CD4-positive, CD25-positive, alpha-beta regulatory T cell (primary cell): ENCODE measurements around the gene PPP1R12B. TPM values are rescaled to one million over a fixed set of nuclear protein-coding genes. Genes with fewer than 3 reads are reported as not detected.

ENCODE experiments used
- ATAC-seq, 2 donors: fragments of 150-1000 bp; cut with Tn5 transposase; one replicate each; pipeline ENCODE4 v1.10.0; 2021; ENCODE audit warnings: low read depth in 2 of 2, moderate number of reproducible peaks in 2 of 2, moderate library complexity in 1 of 2
- DNase-seq, 3 donors: peaks; one replicate each; pipeline versions ENCODE4 v3.0.0 to v3.0.0-alpha.2; 2012 to 2022; ENCODE audit warnings: mixed read lengths in 1 of 3
- H3K27ac ChIP-seq: one replicate; pipeline ENCODE4 v1.7.0; 2013; ENCODE audit warnings: mild to moderate bottlenecking, low read length; ENCODE audit not compliant: insufficient read depth, poor library complexity, severe bottlenecking
- H3K27me3 ChIP-seq: one replicate; pipeline ENCODE4 v1.7.0; 2013; ENCODE audit warnings: low read length; ENCODE audit not compliant: control insufficient read depth, insufficient read depth
- H3K36me3 ChIP-seq: one replicate; pipeline ENCODE4 v1.7.0; 2013; ENCODE audit warnings: mild to moderate bottlenecking, low read length, moderate library complexity; ENCODE audit not compliant: control insufficient read depth, insufficient read depth
- H3K4me1 ChIP-seq: 2 replicates; pipeline ENCODE4 v1.7.0; 2013; ENCODE audit warnings: mild to moderate bottlenecking, low read length; ENCODE audit not compliant: insufficient read depth, control insufficient read depth, poor library complexity, severe bottlenecking
- H3K4me3 ChIP-seq: one replicate; pipeline ENCODE4 v1.7.0; 2013; ENCODE audit warnings: low read depth, mild to moderate bottlenecking, low read length, moderate library complexity
- H3K9me3 ChIP-seq, 2 experiments: 1 replicate in 1 of 2; 2 replicates in 1 of 2; pipeline ENCODE4 v1.7.0; 2013; ENCODE audit warnings: low read length in 2 of 2, mild to moderate bottlenecking in 1 of 2, moderate library complexity in 1 of 2; ENCODE audit not compliant: control insufficient read depth in 2 of 2
- H3K27ac Mint-ChIP-seq, 3 donors: one replicate each; pipeline ENCODE4 v1.8.0; 2020 to 2022; ENCODE audit warnings: mild to moderate bottlenecking in 3 of 3, mixed read lengths in 3 of 3, moderate library complexity in 2 of 3
- H3K27me3 Mint-ChIP-seq: one replicate; pipeline ENCODE4 v1.8.0; 2022; ENCODE audit warnings: mild to moderate bottlenecking, mixed read lengths
- H3K36me3 Mint-ChIP-seq: one replicate; pipeline ENCODE4 v1.8.0; 2020; ENCODE audit warnings: mixed read lengths
- H3K4me1 Mint-ChIP-seq, 4 donors: one replicate each; pipeline ENCODE4 v1.8.0; 2020 to 2022; ENCODE audit warnings: mixed read lengths in 4 of 4, mild to moderate bottlenecking in 1 of 4
- H3K4me3 Mint-ChIP-seq, 4 donors: one replicate each; pipeline ENCODE4 v1.8.0; 2020 to 2022; ENCODE audit warnings: mild to moderate bottlenecking in 4 of 4, mixed read lengths in 4 of 4, moderate library complexity in 3 of 4
- H3K9me3 Mint-ChIP-seq, 7 donors: one replicate each; pipeline ENCODE4 v1.8.0; 2020 to 2022; ENCODE audit warnings: mixed read lengths in 7 of 7, mild to moderate bottlenecking in 3 of 7, moderate library complexity in 2 of 7
- polyA plus RNA-seq, 4 donors: library from polyadenylated mRNA; unstranded; fragments of 300-500 nt; fragmentation: Illumina TruSeq; gene quantifications; one replicate each; pipeline ENCODE4 v1.2.3, GENCODE V29; 2021
- total RNA-seq: library from RNA; stranded (reverse); gene quantifications from one replicate; pipeline ENCODE4 v1.2.3, GENCODE V29; 2022

The PPP1R12B gene
- total and polyA plus RNA-seq, 5 donors from 2014 or later, result 3.8 to 32.5 (median 4.2) TPM

- peaks cover 20 to 34% (median 28%) of the 10 kb centered on the region in 4 donors for H3K4me1 Mint-ChIP-seq
- H3K4me3 Mint-ChIP-seq, result no peak overlapping the region
- no peaks in the 10 kb centered on the region for H3K27me3 Mint-ChIP-seq
- Histone ChIP-seq H3K27me3 (no peaks in the 10 kb centered on the region), H3K4me3 (no peak overlapping the region), H3K9me3 (no peaks in the 10 kb centered on the region), H3K36me3 (peaks cover 3% of the 10 kb centered on the region), H3K27ac (no peak overlapping the region), H3K4me1 (peaks cover 24% of the 10 kb centered on the region)
- no peak overlapping the region for H3K27ac Mint-ChIP-seq
- ATAC-seq (no peak), DNase-seq (no peak)
- H3K9me3 Mint-ChIP-seq, result no peaks in the 10 kb centered on the region
- H3K36me3 Mint-ChIP-seq, result peaks cover 24% of the 10 kb centered on the region
These were observed 214.1 kb downstream of the PPP1R12B start for GRCh38 chr1:202562444-202563060.

GRCh38 chr1:202563818-202564217 is 215.3 kb downstream of the PPP1R12B start:
- Mint-ChIP-seq H3K4me1 (peaks cover 20 to 44% (median 30%) of the 10 kb centered on the region in 4 donors), H3K9me3 (no peaks in the 10 kb centered on the region), H3K27ac (peak overlapping the region in 2 of 3 donors; percentile 7 to 15), H3K4me3 (no peak overlapping the region), H3K36me3 (peaks cover 37% of the 10 kb centered on the region), H3K27me3 (no peaks in the 10 kb centered on the region)
- no peaks in the 10 kb centered on the region for H3K9me3 ChIP-seq
- no peak overlapping the region for H3K4me3 ChIP-seq
- H3K36me3 ChIP-seq, result peaks cover 5% of the 10 kb centered on the region
- no peaks in the 10 kb centered on the region for H3K27me3 ChIP-seq
- H3K4me1 ChIP-seq, result peaks cover 24% of the 10 kb centered on the region
- DNase-seq (no peak), ATAC-seq (no peak)
- no peak overlapping the region for H3K27ac ChIP-seq

- no peak for ATAC-seq
- H3K36me3 Mint-ChIP-seq, result peaks cover 41% of the 10 kb centered on the region
- no peaks in the 10 kb centered on the region for H3K27me3 Mint-ChIP-seq
These were observed 216.5 kb downstream of the PPP1R12B start for GRCh38 chr1:202564958-202565495.

GRCh38 chr1:202565890-202566602 is 217.5 kb downstream of the PPP1R12B start:
- H3K27ac Mint-ChIP-seq, result peak overlapping the region in 2 of 3 donors; percentile 32 to 75
- ATAC-seq (peak; percentile 73), DNase-seq (peak in 2 of 3 donors; percentile 7 to 75)
- Histone ChIP-seq H3K27me3 (no peaks in the 10 kb centered on the region), H3K9me3 (no peaks in the 10 kb centered on the region), H3K4me3 (peak overlapping the region; percentile 3), H3K27ac (no peak overlapping the region), H3K4me1 (peaks cover 24% of the 10 kb centered on the region), H3K36me3 (peaks cover 11% of the 10 kb centered on the region)
- H3K27me3 Mint-ChIP-seq, result no peaks in the 10 kb centered on the region
- H3K36me3 Mint-ChIP-seq, result peaks cover 41% of the 10 kb centered on the region
- peaks cover 20 to 44% (median 30%) of the 10 kb centered on the region in 4 donors for H3K4me1 Mint-ChIP-seq
- peak overlapping the region in 2 of 4 donors; percentile 6 to 76 for H3K4me3 Mint-ChIP-seq
- no peaks in the 10 kb centered on the region for H3K9me3 Mint-ChIP-seq

More at GRCh38 chr1:202564958-202565495, 216.5 kb downstream of the PPP1R12B start:
- no peaks in the 10 kb centered on the region for H3K9me3 Mint-ChIP-seq
- Histone ChIP-seq H3K4me3 (no peak overlapping the region), H3K36me3 (peaks cover 8% of the 10 kb centered on the region), H3K9me3 (no peaks in the 10 kb centered on the region), H3K27ac (no peak overlapping the region), H3K4me1 (peaks cover 24% of the 10 kb centered on the region), H3K27me3 (no peaks in the 10 kb centered on the region)
- DNase-seq, result no peak
- peaks cover 20 to 44% (median 30%) of the 10 kb centered on the region in 4 donors for H3K4me1 Mint-ChIP-seq
- H3K4me3 Mint-ChIP-seq, result peak overlapping the region in 1 of 4 donors; percentile 33
- peak overlapping the region; percentile 32 to 55 (median 42) for H3K27ac Mint-ChIP-seq

GRCh38 chr1:202567738-202568137 is 219.2 kb downstream of the PPP1R12B start:
- H3K27ac ChIP-seq, result no peak overlapping the region
- no peaks in the 10 kb centered on the region for H3K9me3 Mint-ChIP-seq
- H3K4me3 ChIP-seq, result no peak overlapping the region
- ATAC-seq (no peak), DNase-seq (no peak)
- peaks cover 35% of the 10 kb centered on the region for H3K36me3 Mint-ChIP-seq
- H3K27me3 ChIP-seq, result no peaks in the 10 kb centered on the region
- no peak overlapping the region for H3K4me3 Mint-ChIP-seq
- H3K27ac Mint-ChIP-seq, result no peak overlapping the region
- no peaks in the 10 kb centered on the region for H3K27me3 Mint-ChIP-seq
- H3K36me3 ChIP-seq, result peaks cover 12% of the 10 kb centered on the region
- peaks cover 20 to 44% (median 31%) of the 10 kb centered on the region in 4 donors for H3K4me1 Mint-ChIP-seq
- no peaks in the 10 kb centered on the region for H3K9me3 ChIP-seq
- peaks cover 24% of the 10 kb centered on the region for H3K4me1 ChIP-seq

- peaks cover 37% of the 10 kb centered on the region for H3K36me3 Mint-ChIP-seq
- H3K4me3 Mint-ChIP-seq, result no peak overlapping the region
These were observed 219.9 kb downstream of the PPP1R12B start for GRCh38 chr1:202568410-202568809.

GRCh38 chr1:202568826-202569225 is 220.3 kb downstream of the PPP1R12B start:
- Histone ChIP-seq H3K36me3 (peaks cover 12% of the 10 kb centered on the region), H3K4me1 (peaks cover 24% of the 10 kb centered on the region), H3K27ac (no peak overlapping the region), H3K27me3 (no peaks in the 10 kb centered on the region), H3K4me3 (no peak overlapping the region), H3K9me3 (no peaks in the 10 kb centered on the region)
- no peak for ATAC-seq
- Mint-ChIP-seq H3K27ac (no peak overlapping the region), H3K9me3 (no peaks in the 10 kb centered on the region), H3K4me1 (peaks cover 20 to 44% (median 31%) of the 10 kb centered on the region in 4 donors), H3K27me3 (no peaks in the 10 kb centered on the region), H3K36me3 (peaks cover 41% of the 10 kb centered on the region), H3K4me3 (no peak overlapping the region)
- DNase-seq, result no peak

More at GRCh38 chr1:202568410-202568809, 219.9 kb downstream of the PPP1R12B start:
- H3K9me3 ChIP-seq, result no peaks in the 10 kb centered on the region
- peaks cover 12% of the 10 kb centered on the region for H3K36me3 ChIP-seq
- H3K9me3 Mint-ChIP-seq, result no peaks in the 10 kb centered on the region
- no peaks in the 10 kb centered on the region for H3K27me3 ChIP-seq
- ATAC-seq, result no peak
- H3K27ac ChIP-seq, result no peak overlapping the region
- peaks cover 20 to 44% (median 31%) of the 10 kb centered on the region in 4 donors for H3K4me1 Mint-ChIP-seq
- H3K4me1 ChIP-seq, result peaks cover 24% of the 10 kb centered on the region
- no peak for DNase-seq
- no peak overlapping the region for H3K4me3 ChIP-seq
- no peaks in the 10 kb centered on the region for H3K27me3 Mint-ChIP-seq
- H3K27ac Mint-ChIP-seq, result no peak overlapping the region
